ENCODE measurements around the gene UXS1. TPM values are rescaled to one million over a fixed set of nuclear protein-coding genes. Genes with fewer than 3 reads are reported as not detected.

The UXS1 gene
- total RNA-seq, result 31.1 and 32.9 TPM in 2 replicates

DNA sequence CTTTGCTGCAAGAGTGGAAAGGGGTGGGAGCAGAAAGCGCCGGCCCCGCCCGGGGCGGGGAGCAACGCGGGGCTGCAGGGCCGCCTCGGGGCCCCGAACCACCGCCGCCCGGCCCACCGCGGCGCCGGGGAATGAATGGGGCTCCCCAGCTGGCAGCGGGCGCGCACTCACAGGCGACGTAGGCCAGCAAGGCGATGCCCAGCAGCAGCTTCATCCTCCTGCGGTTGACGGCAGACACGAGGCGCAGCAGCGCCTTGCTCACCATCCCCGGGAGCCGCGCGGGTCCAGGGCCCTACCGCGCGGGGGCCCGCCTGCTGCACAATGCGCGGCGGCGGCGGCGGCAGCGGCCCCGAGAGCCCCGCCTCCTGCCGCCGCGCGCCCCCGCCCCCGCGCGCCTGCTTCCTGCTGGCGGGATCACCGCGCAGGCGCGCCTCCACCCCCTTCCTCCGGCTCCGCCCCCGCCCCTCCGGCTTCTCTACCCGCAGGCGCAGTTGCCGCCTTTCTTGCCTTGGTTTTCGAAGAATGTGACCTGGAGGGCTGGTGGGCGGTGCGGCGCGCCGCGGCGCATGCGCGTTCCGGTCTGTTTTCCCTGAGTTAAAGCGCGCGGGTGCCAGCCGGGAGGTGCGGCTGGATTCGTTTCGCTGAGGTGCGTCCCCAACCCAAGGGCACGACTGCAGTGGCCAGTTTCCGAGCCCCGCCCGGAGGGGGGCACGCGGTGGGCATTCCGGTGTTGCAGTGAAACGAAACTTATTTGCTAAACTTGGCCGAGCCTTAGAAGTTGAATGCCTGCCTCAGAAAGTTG, at the start of gene UXS1:
UXS1 (minus strand) TSS at position 325 of the 802 bp plus-strand sequence; CDS start at position 265, 60 bp downstream.

Data from smooth muscle cell of trachea (primary cell).